Measurements from ENCODE around the gene DNAJC5. TPM values are rescaled to one million over a fixed set of nuclear protein-coding genes. Genes with fewer than 3 reads are reported as not detected.
"Not testable (repeated sequence)": the region's sequence is repeated elsewhere in the genome, so short reads cannot be mapped to it uniquely, and the experiment has no call there.

Gene DNAJC5
- total RNA-seq, 1 donor from 2014 or later: 46.4 TPM

DNA sequence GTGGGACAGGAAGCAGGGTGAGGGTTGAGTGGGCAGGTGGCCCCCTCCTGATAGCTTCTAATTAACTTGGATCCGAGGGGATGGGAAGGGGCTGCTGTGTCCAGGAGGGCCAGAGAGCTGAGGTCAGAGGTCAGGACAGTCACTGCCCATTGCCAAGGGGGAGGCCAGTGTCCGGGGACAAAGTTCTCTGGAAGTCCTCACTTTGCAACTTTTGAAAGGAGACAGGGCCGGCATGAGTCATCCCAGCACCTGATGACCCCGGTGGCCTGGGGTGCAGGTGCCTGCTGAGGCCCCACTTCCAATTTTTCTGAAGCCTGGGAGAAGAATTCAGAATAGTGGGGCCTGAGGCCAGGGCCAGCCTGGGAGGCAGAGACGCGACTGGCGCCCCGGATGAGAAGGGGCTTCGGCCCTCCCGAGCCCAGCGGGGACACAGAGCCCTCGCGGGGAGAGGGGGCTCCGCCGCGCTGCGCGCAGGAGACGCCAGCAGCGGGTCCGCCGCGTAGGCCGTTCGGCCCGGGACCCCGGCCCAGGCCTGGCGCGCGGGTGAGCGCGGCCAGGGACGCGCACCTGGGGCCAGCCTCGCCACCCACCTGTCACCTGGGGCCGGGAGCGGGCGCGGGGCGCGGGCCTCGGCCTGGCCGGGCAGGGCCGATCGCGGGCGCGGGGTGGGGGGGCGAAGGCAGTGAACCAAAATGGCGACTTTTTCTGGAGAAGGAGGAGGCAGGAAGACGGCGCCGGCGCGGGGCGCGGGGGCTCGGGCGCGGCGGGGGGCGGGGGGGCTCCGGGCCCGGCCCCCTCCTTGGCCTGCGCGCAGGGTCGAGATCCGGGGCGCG lies 74.2 kb downstream of the DNAJC5 start:
- TF ChIP-seq, protein P1, sequence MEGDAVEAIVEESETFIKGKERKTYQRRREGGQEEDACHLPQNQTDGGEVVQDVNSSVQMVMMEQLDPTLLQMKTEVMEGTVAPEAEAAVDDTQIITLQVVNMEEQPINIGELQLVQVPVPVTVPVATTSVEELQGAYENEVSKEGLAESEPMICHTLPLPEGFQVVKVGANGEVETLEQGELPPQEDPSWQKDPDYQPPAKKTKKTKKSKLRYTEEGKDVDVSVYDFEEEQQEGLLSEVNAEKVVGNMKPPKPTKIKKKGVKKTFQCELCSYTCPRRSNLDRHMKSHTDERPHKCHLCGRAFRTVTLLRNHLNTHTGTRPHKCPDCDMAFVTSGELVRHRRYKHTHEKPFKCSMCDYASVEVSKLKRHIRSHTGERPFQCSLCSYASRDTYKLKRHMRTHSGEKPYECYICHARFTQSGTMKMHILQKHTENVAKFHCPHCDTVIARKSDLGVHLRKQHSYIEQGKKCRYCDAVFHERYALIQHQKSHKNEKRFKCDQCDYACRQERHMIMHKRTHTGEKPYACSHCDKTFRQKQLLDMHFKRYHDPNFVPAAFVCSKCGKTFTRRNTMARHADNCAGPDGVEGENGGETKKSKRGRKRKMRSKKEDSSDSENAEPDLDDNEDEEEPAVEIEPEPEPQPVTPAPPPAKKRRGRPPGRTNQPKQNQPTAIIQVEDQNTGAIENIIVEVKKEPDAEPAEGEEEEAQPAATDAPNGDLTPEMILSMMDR (conservative IDR thresholded peaks at IDR 0.05; ENCODE audit: low read depth, low read length): no peak

DNA sequence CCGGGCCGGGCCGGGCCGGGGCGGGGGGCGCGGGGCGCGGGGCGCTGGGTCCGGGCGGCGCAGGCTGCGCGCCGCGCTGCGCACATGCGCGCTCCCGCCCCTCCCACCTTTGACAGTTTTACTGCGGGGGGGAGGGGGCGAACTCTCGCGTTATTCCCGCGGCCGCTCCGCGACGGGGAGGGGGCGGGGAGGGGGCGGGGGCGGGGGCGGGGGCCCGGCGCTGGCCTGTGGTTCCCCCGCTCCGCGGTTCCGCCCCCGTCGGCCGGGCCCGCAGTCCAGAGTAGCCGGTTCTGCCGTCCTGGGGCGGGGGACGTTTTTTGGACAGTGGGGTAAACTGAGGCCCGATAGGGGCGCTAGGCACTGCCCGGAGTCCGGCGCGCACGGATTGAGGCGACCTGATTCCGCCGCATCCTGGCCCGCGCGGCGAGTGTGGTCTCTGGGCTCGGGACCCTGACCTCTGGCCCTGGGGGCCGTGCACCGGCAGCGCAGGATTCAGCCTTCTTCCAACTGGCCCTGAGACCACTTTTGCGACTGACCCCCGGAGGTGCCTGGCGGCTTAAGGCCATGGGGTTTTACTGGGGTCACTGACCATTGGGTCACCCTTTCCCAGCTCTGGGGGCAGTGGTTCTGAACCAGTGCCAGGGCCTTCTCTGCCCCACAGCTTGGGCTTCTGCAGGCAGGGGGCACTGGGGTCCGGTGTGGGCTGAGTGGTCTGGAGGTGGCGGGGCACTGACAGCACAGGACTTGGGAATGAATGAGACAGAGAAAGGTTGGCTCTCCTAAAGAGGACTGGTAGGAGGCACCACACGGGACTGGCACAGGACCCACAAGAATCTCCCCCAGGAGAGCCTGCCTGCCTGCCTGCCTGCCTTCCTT lies 75.2 kb downstream of the DNAJC5 start, which contains the start of gene ZNF512B:
ZNF512B (minus strand) TSS at position 93 of the 876 bp plus-strand sequence. CDS start 1,980 bp downstream, outside the sequence.
- peak within 1 kb of the TSS; percentile 72 for H3K4me3 ChIP-seq (ENCODE audit: low read depth, low read length)
- TF ChIP-seq, protein P1 (conservative IDR thresholded peaks at IDR 0.05; ENCODE audit: low read depth, low read length): no peak
- no peak for DNase-seq (ENCODE audit: low read depth)

More for the DNA sequence above, 74.2 kb downstream of the DNAJC5 start:
- DNase-seq (ENCODE audit: low read depth): no peak
- H3K4me3 ChIP-seq (ENCODE audit: low read depth, low read length): peak overlapping the region; percentile 72

DNA sequence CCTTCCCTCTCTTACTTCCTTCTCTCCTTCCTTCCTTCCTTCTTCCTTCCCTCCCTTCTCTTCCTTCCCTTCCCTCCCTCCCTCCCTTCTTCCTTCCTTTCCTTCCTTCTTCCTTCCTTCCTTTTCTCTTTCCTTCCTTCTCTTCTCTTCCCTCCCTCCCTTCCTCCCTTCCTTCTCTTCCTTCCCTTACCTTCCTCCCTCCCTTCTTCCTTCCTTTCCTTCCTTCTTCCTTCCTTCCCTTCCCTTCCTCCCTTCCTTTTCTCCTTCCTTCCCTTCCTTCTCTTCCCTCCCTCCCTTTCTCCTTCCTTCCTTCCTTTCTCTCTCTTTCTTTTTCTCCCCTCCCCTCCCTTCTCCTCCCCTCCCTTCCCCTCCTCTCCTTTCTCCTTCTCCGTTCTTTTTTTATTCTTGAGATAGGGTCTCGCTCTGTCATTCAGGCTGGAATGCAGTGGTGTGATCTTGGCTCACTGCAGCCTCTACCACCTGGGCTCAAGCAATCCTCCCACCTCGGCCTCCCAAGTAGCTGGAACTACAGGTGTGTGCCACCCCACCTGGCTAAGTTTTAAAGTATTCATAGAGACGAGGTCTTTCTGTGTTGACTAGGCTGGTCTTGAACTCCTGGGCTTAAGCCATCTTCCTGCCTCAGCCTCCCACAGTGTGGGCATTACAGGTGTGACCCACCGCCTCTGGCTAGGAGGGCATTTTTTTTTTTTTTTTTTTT lies 75.9 kb downstream of the DNAJC5 start:
- TF ChIP-seq, protein P1 (conservative IDR thresholded peaks at IDR 0.05; ENCODE audit: low read depth, low read length): no peak
- H3K4me3 ChIP-seq (ENCODE audit: low read depth, low read length): no peak overlapping the region
- no peak for DNase-seq (ENCODE audit: low read depth)

DNA sequence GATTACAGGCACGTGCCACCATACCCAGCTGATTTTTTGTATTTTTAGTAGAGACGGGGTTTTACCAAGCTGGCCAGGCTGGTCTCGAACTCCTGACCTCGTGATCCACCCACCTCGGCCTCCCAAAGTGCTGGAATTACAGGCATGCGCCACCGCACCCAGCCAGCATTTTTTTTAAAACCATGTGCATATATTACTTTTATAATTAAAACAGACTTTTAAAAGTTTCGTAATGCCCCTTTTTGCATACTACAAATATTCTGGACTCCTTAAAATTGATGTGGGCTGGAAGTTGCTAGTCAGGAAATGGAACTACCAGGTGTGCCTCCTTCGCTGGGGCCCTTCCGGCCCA lies 77.0 kb downstream of the DNAJC5 start:
- not testable (repeated sequence) for DNase-seq (ENCODE audit: low read depth); H3K4me3 ChIP-seq (ENCODE audit: low read depth, low read length)

DNA sequence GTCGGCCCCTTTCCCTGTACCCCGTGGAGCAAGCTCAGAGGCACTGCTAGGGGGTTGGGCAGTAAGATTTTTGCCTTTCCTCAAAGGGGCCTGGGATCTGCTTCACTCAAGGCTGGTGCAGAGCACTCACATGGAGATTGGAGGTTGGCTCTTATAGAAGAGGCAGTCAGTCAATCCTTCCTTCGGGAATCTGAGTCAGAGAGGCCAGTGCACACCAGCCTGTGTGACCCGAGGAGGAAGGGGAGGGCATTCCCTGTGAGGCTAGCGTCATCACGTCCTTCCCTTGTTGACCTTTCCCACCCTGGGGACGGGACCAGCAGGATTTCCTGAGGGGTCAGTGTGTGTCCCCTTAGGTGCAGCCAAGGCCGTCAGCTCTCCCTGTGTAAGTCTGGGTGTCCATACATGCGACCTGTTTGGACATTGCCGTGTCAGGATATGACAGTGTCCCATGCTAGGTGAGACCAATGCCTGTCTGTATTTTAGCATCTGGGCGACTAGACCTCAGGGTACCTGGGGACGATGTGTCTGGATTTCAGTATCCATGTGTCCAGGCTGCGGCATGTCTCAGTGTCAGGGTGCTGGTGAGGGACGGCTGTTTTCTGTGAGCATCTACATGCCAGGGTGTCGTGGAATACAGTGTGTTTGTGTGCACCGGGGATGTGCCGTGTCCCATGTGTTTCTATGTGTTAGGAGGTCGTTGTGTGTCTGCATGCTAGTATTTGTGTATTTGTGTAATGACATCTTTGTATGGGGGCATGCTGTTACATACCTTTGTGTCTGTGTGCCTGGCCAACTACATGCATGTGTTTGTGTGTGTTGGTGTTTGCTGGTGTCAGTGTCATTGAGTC lies 77.6 kb downstream of the DNAJC5 start:
- TF ChIP-seq, protein P1 (conservative IDR thresholded peaks at IDR 0.05; ENCODE audit: low read depth, low read length): no peak
- no peak overlapping the region for H3K4me3 ChIP-seq (ENCODE audit: low read depth, low read length)
- no peak for DNase-seq (ENCODE audit: low read depth)

DNA sequence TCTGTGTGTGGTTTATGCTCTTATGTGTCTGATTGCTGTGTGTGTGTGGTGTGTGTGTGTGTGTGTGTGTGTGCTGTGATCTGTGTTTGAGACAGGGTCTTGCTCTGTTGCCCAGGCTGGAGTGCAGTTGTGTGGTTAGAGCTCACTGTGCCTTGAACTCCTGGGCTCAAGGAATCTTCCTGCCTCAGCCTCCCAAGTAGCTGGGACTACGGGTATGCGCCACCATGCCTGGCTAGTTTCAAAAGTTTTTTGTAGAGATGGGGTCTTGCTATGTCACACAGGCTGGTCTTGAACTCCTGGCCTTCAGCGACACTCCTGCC lies 78.2 kb downstream of the DNAJC5 start:
- TF ChIP-seq, protein P1 (conservative IDR thresholded peaks at IDR 0.05; ENCODE audit: low read depth, low read length): no peak
- H3K4me3 ChIP-seq (ENCODE audit: low read depth, low read length): no peak overlapping the region
- DNase-seq (ENCODE audit: low read depth): no peak
